H1 (cell line): Measurements from ENCODE around the gene TBCB. TPM values are rescaled to one million over a fixed set of nuclear protein-coding genes. Genes with fewer than 3 reads are reported as not detected.

Experiments
- CTCF ChIA-PET: fragments of 300-600 bp; sonication (Branson Sonifier 250); formaldehyde crosslinking; loops from one replicate; lab custom pipeline; 2021; ENCODE audit not compliant: partially characterized antibody; lab: Charles Lee
- POLR2A ChIA-PET: fragments of 300-600 bp; sonication (Branson Sonifier 250); formaldehyde crosslinking; loops from one replicate; lab custom pipeline; 2021; ENCODE audit warnings: inconsistent platforms; ENCODE audit not compliant: partially characterized antibody; lab: Charles Lee
- DNase-seq, 2 experiments: peaks; one replicate each; pipeline versions ENCODE4 v3.0.0 to v3.0.0-alpha.2; 2010 to 2022; ENCODE audit warnings: low spot score in 2 of 2, low read depth in 1 of 2, mixed read lengths in 1 of 2
- FAIRE-seq: peaks from 2 replicates; lab custom pipeline; 2011; peaks lifted over from hg19 to GRCh38; lab: Jason Lieb, UNC
- H2AFZ ChIP-seq: 2 replicates; pipeline ENCODE4 v1.8.1; 2012; ENCODE audit warnings: low read length, inconsistent platforms
- H2AK5ac ChIP-seq: 2 replicates; pipeline ENCODE4 v1.6.1; 2013; ENCODE audit warnings: low read depth, low read length
- H2BK120ac ChIP-seq: replicated peaks from 2 replicates; pipeline ENCODE3; 2013; ENCODE audit warnings: low read depth, low read length, inconsistent platforms
- H2BK12ac ChIP-seq: 2 replicates; pipeline ENCODE4 v1.6.1; 2013; ENCODE audit warnings: low read depth, low read length
- H2BK15ac ChIP-seq: 2 replicates; pipeline ENCODE4 v1.6.1; 2013; ENCODE audit warnings: low read length
- H2BK20ac ChIP-seq: 2 replicates; pipeline ENCODE4 v1.6.1; 2013; ENCODE audit warnings: low read length
- H2BK5ac ChIP-seq: 2 replicates; pipeline ENCODE4 v1.6.1; 2013; ENCODE audit warnings: low read depth, low read length
- H3K14ac ChIP-seq: 2 replicates; pipeline ENCODE4 v1.6.1; 2013; ENCODE audit warnings: inconsistent platforms; ENCODE audit not compliant: insufficient read length
- H3K18ac ChIP-seq: 2 replicates; pipeline ENCODE4 v1.6.1; 2013; ENCODE audit warnings: low read length; ENCODE audit errors: extremely low read depth
- H3K23ac ChIP-seq: 2 replicates; pipeline ENCODE4 v1.6.1; 2013; ENCODE audit warnings: inconsistent platforms; ENCODE audit not compliant: insufficient read length
- H3K23me2 ChIP-seq: 2 replicates; pipeline ENCODE4 v1.6.1; 2013; ENCODE audit warnings: low read depth, low read length
- H3K27ac ChIP-seq: 2 replicates; pipeline ENCODE4 v1.6.1; 2011; ENCODE audit warnings: low read depth, low read length, inconsistent platforms
- H3K27me3 ChIP-seq, 4 experiments: replicated peaks in 1 of 4; 1 replicate in 1 of 4; 2 replicates in 3 of 4; pipeline versions ENCODE4 v1.6.1 to v1.8.1; 2011 to 2013; ENCODE audit warnings: low read length in 3 of 4, mild to moderate bottlenecking in 3 of 4, inconsistent platforms in 2 of 4, mixed read lengths in 2 of 4, moderate library complexity in 1 of 4; ENCODE audit not compliant: control insufficient read depth in 3 of 4, insufficient read depth in 3 of 4; ENCODE audit errors: extremely low read depth in 1 of 4
- H3K36me3 ChIP-seq, 4 experiments: 2 replicates each; pipeline versions ENCODE4 v1.6.1 to v1.8.1; 2011 to 2013; ENCODE audit warnings: mild to moderate bottlenecking in 4 of 4, low read length in 3 of 4, moderate library complexity in 2 of 4, control low read depth in 1 of 4, inconsistent platforms in 1 of 4; ENCODE audit not compliant: insufficient read depth in 4 of 4, control insufficient read depth in 2 of 4
- H3K4ac ChIP-seq: replicated peaks from 2 replicates; pipeline ENCODE3; 2013; ENCODE audit warnings: low read length, low read depth, mixed read lengths, inconsistent platforms; ENCODE audit not compliant: insufficient read length
- H3K4me1 ChIP-seq, 4 experiments: replicated peaks in 1 of 4; 1 replicate in 1 of 4; 2 replicates in 3 of 4; pipeline versions ENCODE4 v1.6.1 to v1.8.1; 2011 to 2013; ENCODE audit warnings: low read length in 3 of 4, inconsistent platforms in 2 of 4, mixed read lengths in 1 of 4; ENCODE audit not compliant: insufficient read depth in 4 of 4, control insufficient read depth in 3 of 4
- H3K4me2 ChIP-seq, 2 experiments: 2 replicates each; pipeline versions ENCODE4 v1.6.1 to v1.8.1; 2011 to 2013; ENCODE audit warnings: low read depth in 2 of 2, low read length in 2 of 2, control low read depth in 1 of 2, inconsistent platforms in 1 of 2, mild to moderate bottlenecking in 1 of 2; ENCODE audit not compliant: insufficient read depth in 1 of 2
- H3K4me3 ChIP-seq, 4 experiments: fragments of 200-600, 300-600 bp in 1 of 4; sonication (generic), shearing (Covaris generic), sonication (Bioruptor Twin) in 1 of 4; 2 replicates each; pipeline versions ENCODE4 v1.5.1 to v1.8.1; 2011 to 2016; ENCODE audit warnings: low read length in 4 of 4, low read depth in 3 of 4, control low read depth in 2 of 4, inconsistent platforms in 2 of 4, mild to moderate bottlenecking in 2 of 4, mixed read lengths in 1 of 4, moderate library complexity in 1 of 4; ENCODE audit not compliant: insufficient read depth in 2 of 4; ENCODE audit errors: extremely low read depth in 1 of 4
- H3K56ac ChIP-seq: replicated peaks from 2 replicates; pipeline ENCODE3; 2013; ENCODE audit warnings: low read depth, mild to moderate bottlenecking, mixed read lengths, low read length, inconsistent platforms; ENCODE audit not compliant: insufficient read length
- H3K79me1 ChIP-seq: 2 replicates; pipeline ENCODE4 v1.6.1; 2013; ENCODE audit warnings: low read depth, low read length, control low read depth
- H3K79me2 ChIP-seq, 2 experiments: 2 replicates each; pipeline versions ENCODE4 v1.6.1 to v1.8.1; 2012 to 2013; ENCODE audit warnings: low read length in 2 of 2, mild to moderate bottlenecking in 2 of 2, inconsistent platforms in 1 of 2; ENCODE audit not compliant: insufficient read depth in 2 of 2, control insufficient read depth in 1 of 2
- H3K9ac ChIP-seq, 4 experiments: replicated peaks in 1 of 4; 1 replicate in 1 of 4; 2 replicates in 3 of 4; pipeline versions ENCODE4 v1.6.1 to v1.8.1; 2011 to 2013; ENCODE audit warnings: low read depth in 3 of 4, low read length in 3 of 4, control low read depth in 2 of 4, mild to moderate bottlenecking in 2 of 4, moderate library complexity in 2 of 4, inconsistent platforms in 1 of 4; ENCODE audit errors: extremely low read depth in 1 of 4
- H3K9me3 ChIP-seq, 2 experiments: 2 replicates each; pipeline versions ENCODE4 v1.6.1 to v1.8.1; 2012 to 2013; ENCODE audit warnings: mild to moderate bottlenecking in 2 of 2, moderate library complexity in 2 of 2, control low read depth in 1 of 2, inconsistent platforms in 1 of 2, low read depth in 1 of 2, low read length in 1 of 2, mixed read lengths in 1 of 2; ENCODE audit not compliant: insufficient read depth in 2 of 2
- H4K20me1 ChIP-seq, 2 experiments: replicated peaks in 1 of 2; 2 replicates each; pipeline versions ENCODE3 to v1.8.1; 2011 to 2013; ENCODE audit warnings: inconsistent platforms in 2 of 2, low read length in 2 of 2, mild to moderate bottlenecking in 1 of 2; ENCODE audit not compliant: insufficient read depth in 2 of 2, control insufficient read depth in 1 of 2
- H4K5ac ChIP-seq: 2 replicates; pipeline ENCODE4 v1.6.1; 2013; ENCODE audit warnings: low read length, low read depth, mixed read lengths, inconsistent platforms; ENCODE audit not compliant: insufficient read length
- H4K8ac ChIP-seq: 2 replicates; pipeline ENCODE4 v1.8.0; 2013; ENCODE audit warnings: mild to moderate bottlenecking, moderate library complexity, low read length, inconsistent platforms; ENCODE audit not compliant: insufficient read depth; ENCODE audit errors: extremely low read depth
- H4K91ac ChIP-seq: replicated peaks from 2 replicates; pipeline ENCODE3; 2013; ENCODE audit warnings: low read length, mixed read lengths, inconsistent platforms; ENCODE audit not compliant: insufficient read length
- BACH1 ChIP-seq: IDR thresholded peaks from 2 replicates; pipeline ENCODE4 v1.6.1; 2012; ENCODE audit warnings: low read length, improper control_type of control experiment
- BCL11A ChIP-seq, 2 experiments: IDR thresholded peaks; one replicate each; pipeline ENCODE4 v1.6.1; 2011; ENCODE audit warnings: low read depth in 2 of 2, low read length in 2 of 2, mild to moderate bottlenecking in 2 of 2
- CTBP2 ChIP-seq: IDR thresholded peaks from 2 replicates; pipeline ENCODE4 v1.7.0; 2011; ENCODE audit warnings: borderline replicate concordance, mild to moderate bottlenecking, moderate library complexity, mixed read lengths, low read length; ENCODE audit not compliant: insufficient read depth, insufficient read length
- EZH2 ChIP-seq: fragments of 200-600 bp; sonication (generic); IDR thresholded peaks from 2 replicates; pipeline ENCODE4 v1.7.1; 2012; ENCODE audit warnings: low read depth, mild to moderate bottlenecking, moderate library complexity, low read length, inconsistent platforms; ENCODE audit not compliant: severe bottlenecking
- KDM4A ChIP-seq: IDR thresholded peaks from one replicate; pipeline ENCODE4 v1.7.1; 2012; ENCODE audit warnings: low read depth, mild to moderate bottlenecking, moderate library complexity, low read length, inconsistent platforms; ENCODE audit not compliant: severe bottlenecking
- RAD21 ChIP-seq, 2 experiments: IDR thresholded peaks in 1 of 2; conservative IDR thresholded peaks in 1 of 2; 2 replicates each; pipeline ENCODE4 v1.6.1; 2011; ENCODE audit warnings: low read depth in 2 of 2, low read length in 2 of 2, improper control_type of control experiment in 1 of 2, inconsistent platforms in 1 of 2, mild to moderate bottlenecking in 1 of 2, moderate library complexity in 1 of 2
- RBBP5 ChIP-seq: IDR thresholded peaks from 2 replicates; pipeline ENCODE4 v1.7.1; 2012; ENCODE audit warnings: low read depth, mild to moderate bottlenecking, inconsistent platforms, low read length, moderate library complexity, borderline replicate concordance
- RFX5 ChIP-seq: IDR thresholded peaks from 2 replicates; pipeline ENCODE4 v1.6.1; 2011; ENCODE audit warnings: low read depth, low read length, improper control_type of control experiment, borderline replicate concordance
- SIRT6 ChIP-seq: IDR thresholded peaks from one replicate; pipeline ENCODE4 v1.7.1; 2012; ENCODE audit warnings: low read length, inconsistent platforms
- TEAD4 ChIP-seq: IDR thresholded peaks from 2 replicates; pipeline ENCODE4 v1.6.1; 2012; ENCODE audit warnings: low read depth, low read length, inconsistent platforms, mixed read lengths
- WGBS, 2 experiments: shearing (Covaris generic) in 1 of 2; methylation state at CpG; one replicate each; pipeline versions ENCODE4 v1.1.6 to v1.1.7; 2013 to 2015; ENCODE audit warnings: low lambda C conversion rate in 2 of 2, mixed read lengths in 2 of 2, inconsistent platforms in 1 of 2, low coverage in 1 of 2, missing lambda C conversion rate in 1 of 2; ENCODE audit not compliant: insufficient replicate concordance in 2 of 2, insufficient coverage in 1 of 2, insufficient read length in 1 of 2; ENCODE audit errors: extremely low coverage in 1 of 2, missing lambda C conversion rate in 1 of 2; 5-methylcytosine and 5-hydroxymethylcytosine counted together
- polyA plus RNA-seq, 7 experiments: library from polyadenylated mRNA; depleted of rRNA in 3 of 7; stranded (reverse) in 5 of 7; unstranded in 2 of 7; fragments of >200 nt in 5 of 7; fragments of 200-250 nt in 2 of 7; gene quantifications; 1 replicate in 5 of 7; 2 replicates in 1 of 7; 4 replicates in 1 of 7; pipeline versions ENCODE4 v1.2.1 to v1.2.3, GENCODE V29; 2011 to 2013; ENCODE audit warnings: missing spikeins in 2 of 7, mixed read lengths in 2 of 7
- total RNA-seq: library from RNA; stranded (reverse); fragmentation: NEBNext Ultra II Directional; extraction: Animal tissue kit (Norgen Biotek cat#: 25700); gene quantifications from 2 replicates; pipeline ENCODE4 v1.2.1, GENCODE V29; 2021
- TF ChIP-seq, protein P1 (sequence below): IDR thresholded peaks from 2 replicates; pipeline ENCODE4 v1.6.1; 2012; ENCODE audit warnings: low read length, inconsistent platforms

Gene TBCB
- total and polyA plus RNA-seq, 2 of the 8 experiments (the other 6 are each of a cell fraction or from before 2014, with no cell fraction given), result 153 to 286 TPM

DNA sequence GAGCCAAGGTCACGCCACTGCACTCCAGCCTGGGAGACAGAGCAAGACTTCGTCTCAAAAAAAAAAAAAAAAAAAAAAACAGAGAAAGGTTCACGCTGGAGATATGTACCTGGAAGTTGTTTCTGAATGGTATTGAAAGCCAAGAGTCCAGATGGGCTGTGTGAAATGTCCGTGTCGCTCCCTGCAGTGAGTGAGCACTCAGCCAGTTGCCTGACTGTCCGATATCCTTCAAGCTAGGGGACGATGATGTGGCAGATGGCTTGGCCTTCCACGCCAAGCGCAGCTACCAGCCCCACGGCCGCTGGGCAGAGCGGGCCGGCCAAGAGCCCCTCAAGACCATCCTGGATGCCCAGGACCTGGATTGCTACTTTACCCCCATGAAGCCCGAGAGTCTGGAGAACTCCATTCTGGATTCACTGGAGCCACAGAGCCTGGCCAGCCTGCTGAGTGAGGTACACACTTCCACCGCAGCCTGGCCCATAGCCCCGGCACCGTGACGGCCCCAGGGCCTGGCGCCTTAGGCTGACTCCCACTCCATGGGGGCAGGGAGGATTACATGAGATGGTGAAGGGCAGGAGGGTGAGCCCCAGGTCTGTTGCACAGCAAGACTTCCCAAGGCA is 16.0 kb upstream of the TBCB start:
- Histone ChIP-seq H4K5ac (no peak overlapping the region), H2AFZ (no peak overlapping the region), H3K4ac (no peak overlapping the region), H2AK5ac (no peak overlapping the region), H2BK120ac (no peak overlapping the region), H2BK20ac (no peak overlapping the region), H3K4me3 (no peak overlapping the region), H3K9me3 (no peaks in the 10 kb centered on the region), H3K27me3 (no peaks in the 10 kb centered on the region), H2BK12ac (no peak overlapping the region), H2BK5ac (no peak overlapping the region), H3K9ac (no peak overlapping the region), H3K4me1 (no peaks in the 10 kb centered on the region), H4K8ac (no peak overlapping the region), H3K27ac (no peak overlapping the region), H3K23ac (no peak overlapping the region), H3K4me2 (no peak overlapping the region), H3K36me3 (peaks cover 21 to 65% (median 49%) of the 10 kb centered on the region in 4 experiments), H3K23me2 (no peaks in the 10 kb centered on the region), H2BK15ac (no peak overlapping the region), H3K79me1 (no peaks in the 10 kb centered on the region), H3K56ac (no peak overlapping the region), H4K91ac (no peak overlapping the region), H3K79me2 (no peaks in the 10 kb centered on the region), H4K20me1 (peaks cover 0 to 3% of the 10 kb centered on the region in 2 experiments), H3K14ac (no peak overlapping the region), H3K18ac (no peak overlapping the region)
- POLR2A ChIA-PET, result interaction anchor here (1.5 to 2.8 kb wide), 3 partner anchors 10 to 15 kb away, joined by 3 to 9 read pairs (median 4); partner anchors contain the start of gene OVOL3
- 92% methylated on average over 17 of the region's 19 CpGs; no CpG with 5 or more reads in 1 of the 2 experiments for WGBS, 2 experiments
- no peak for FAIRE-seq
- DNase-seq, result no peak
- CTCF ChIA-PET, result interaction anchor here (1.0 to 1.6 kb wide), 2 partner anchors 32 to 34 kb away, joined by 3 read pairs; no protein-coding TSS in a partner anchor
- TF ChIP-seq BCL11A (IDR thresholded peaks at IDR 0.05; ENCODE audit: low read depth in 2 of 2, low read length in 2 of 2) (no peak), CTBP2 (no peak), BACH1 (no peak), TEAD4 (no peak), RFX5 (no peak), SIRT6 (no peak), RBBP5 (no peak), KDM4A (no peak), RAD21 (IDR thresholded peaks at IDR 0.05 in 1 of 2, conservative IDR thresholded peaks at IDR 0.05 in 1 of 2; ENCODE audit: low read depth in 2 of 2, low read length in 2 of 2) (no peak), EZH2 (no peak)
- TF ChIP-seq, protein P1, sequence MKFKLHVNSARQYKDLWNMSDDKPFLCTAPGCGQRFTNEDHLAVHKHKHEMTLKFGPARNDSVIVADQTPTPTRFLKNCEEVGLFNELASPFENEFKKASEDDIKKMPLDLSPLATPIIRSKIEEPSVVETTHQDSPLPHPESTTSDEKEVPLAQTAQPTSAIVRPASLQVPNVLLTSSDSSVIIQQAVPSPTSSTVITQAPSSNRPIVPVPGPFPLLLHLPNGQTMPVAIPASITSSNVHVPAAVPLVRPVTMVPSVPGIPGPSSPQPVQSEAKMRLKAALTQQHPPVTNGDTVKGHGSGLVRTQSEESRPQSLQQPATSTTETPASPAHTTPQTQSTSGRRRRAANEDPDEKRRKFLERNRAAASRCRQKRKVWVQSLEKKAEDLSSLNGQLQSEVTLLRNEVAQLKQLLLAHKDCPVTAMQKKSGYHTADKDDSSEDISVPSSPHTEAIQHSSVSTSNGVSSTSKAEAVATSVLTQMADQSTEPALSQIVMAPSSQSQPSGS, result no peak
